Lower lobe of right lung (tissue), 2 donors: Measurements from ENCODE around the gene PKHD1. TPM values are rescaled to one million over a fixed set of nuclear protein-coding genes. Genes with fewer than 3 reads are reported as not detected.
A peak's percentile ranks its signal among the peaks of the same experiment; 100 is the strongest.

ENCODE experiments used
- ATAC-seq, 2 donors: fragments of 200-7000 bp; cut with Tn5 transposase; one replicate each; pipeline ENCODE4 v1.9.1; 2020 to 2022; ENCODE audit warnings: mild to moderate bottlenecking in 2 of 2, moderate library complexity in 2 of 2
- DNase-seq: peaks from one replicate; pipeline ENCODE4 v3.0.0-alpha.2; 2020
- H3K27ac ChIP-seq: fragments of 200-600 bp; one replicate; pipeline ENCODE4 v1.8.0; 2022
- H3K27me3 ChIP-seq: fragments of 200-600 bp; one replicate; pipeline ENCODE4 v1.8.0; 2022; ENCODE audit warnings: low read depth
- H3K36me3 ChIP-seq: fragments of 200-600 bp; one replicate; pipeline ENCODE4 v1.8.0; 2022; ENCODE audit warnings: mild to moderate bottlenecking
- H3K4me1 ChIP-seq: fragments of 200-600 bp; one replicate; pipeline ENCODE4 v1.8.0; 2022
- H3K4me3 ChIP-seq: fragments of 200-600 bp; one replicate; pipeline ENCODE4 v1.8.0; 2022; ENCODE audit warnings: mild to moderate bottlenecking
- H3K9me3 ChIP-seq: fragments of 200-600 bp; one replicate; pipeline ENCODE4 v1.8.0; 2022
- intact Hi-C: fragments of 100-400 bp; cut with DNase I; formaldehyde crosslinking; loops from one replicate; pipeline ENCODE4 v1.11.0; 2022
- long read RNA-seq: library from polyadenylated mRNA; unstranded; transcript quantifications from one replicate; pipeline ENCODE4 v2.0.0, GENCODE V29; 2021
- total RNA-seq: library from RNA; stranded (reverse); fragmentation: NEBNext Ultra II Directional; extraction: Animal tissue kit (Norgen Biotek cat#: 25700); gene quantifications from one replicate; pipeline ENCODE4 v1.2.1, GENCODE V29; 2021
- TF ChIP-seq, protein P1 (sequence below): fragments of 200-600 bp; IDR thresholded peaks from one replicate; pipeline ENCODE4 v1.8.0; 2022; ENCODE audit warnings: antibody characterized with exemption, mild to moderate bottlenecking
- donor health status: DM: no; HTN: yes; CAD: no; lungs with severe emphysema.

PKHD1 gene, protein sequence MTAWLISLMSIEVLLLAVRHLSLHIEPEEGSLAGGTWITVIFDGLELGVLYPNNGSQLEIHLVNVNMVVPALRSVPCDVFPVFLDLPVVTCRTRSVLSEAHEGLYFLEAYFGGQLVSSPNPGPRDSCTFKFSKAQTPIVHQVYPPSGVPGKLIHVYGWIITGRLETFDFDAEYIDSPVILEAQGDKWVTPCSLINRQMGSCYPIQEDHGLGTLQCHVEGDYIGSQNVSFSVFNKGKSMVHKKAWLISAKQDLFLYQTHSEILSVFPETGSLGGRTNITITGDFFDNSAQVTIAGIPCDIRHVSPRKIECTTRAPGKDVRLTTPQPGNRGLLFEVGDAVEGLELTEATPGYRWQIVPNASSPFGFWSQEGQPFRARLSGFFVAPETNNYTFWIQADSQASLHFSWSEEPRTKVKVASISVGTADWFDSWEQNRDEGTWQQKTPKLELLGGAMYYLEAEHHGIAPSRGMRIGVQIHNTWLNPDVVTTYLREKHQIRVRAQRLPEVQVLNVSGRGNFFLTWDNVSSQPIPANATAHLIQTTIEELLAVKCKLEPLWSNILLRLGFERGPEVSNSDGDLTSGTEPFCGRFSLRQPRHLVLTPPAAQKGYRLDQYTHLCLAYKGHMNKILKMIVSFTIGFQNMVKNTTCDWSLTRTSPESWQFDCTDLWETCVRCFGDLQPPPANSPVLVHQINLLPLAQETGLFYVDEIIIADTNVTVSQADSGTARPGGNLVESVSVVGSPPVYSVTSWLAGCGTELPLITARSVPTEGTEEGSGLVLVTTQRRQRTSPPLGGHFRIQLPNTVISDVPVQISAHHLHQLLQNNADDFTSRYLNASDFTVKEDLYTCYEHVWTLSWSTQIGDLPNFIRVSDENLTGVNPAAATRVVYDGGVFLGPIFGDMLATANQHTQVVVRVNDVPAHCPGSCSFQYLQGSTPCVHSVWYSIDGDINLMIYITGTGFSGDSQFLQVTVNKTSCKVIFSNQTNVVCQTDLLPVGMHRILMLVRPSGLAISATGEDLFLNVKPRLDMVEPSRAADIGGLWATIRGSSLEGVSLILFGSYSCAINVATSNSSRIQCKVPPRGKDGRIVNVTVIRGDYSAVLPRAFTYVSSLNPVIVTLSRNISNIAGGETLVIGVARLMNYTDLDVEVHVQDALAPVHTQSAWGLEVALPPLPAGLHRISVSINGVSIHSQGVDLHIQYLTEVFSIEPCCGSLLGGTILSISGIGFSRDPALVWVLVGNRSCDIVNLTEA (N-terminal part only)
- 0.09 TPM for total RNA-seq
- long read RNA-seq, result 0 reads

DNA sequence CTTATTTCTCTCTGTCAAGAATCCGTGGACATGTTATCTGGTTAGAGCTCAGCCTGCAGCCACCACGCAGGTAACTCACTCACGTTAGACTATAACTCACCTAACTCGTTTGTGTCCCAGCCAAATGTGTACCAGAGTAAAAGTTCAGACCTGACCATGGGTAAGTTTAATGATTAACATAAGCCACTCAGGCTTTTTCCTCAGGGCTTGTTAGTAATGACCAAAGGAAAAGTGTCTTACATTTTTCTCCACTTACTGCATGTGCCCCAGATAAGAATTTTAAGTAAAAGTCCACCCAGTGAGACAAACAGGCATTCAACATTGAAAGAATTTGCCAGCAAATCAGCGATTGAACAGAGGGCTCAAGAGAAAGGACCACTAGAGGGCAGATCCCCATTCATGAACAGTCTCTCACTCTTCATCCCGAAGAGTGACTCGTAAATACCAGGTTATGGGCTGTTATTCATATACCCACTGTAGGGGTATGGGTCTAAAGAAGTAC lies at the start of gene PKHD1:
PKHD1 (minus strand) TSS at position 116 of the 502 bp plus-strand sequence. CDS start 2,680 bp downstream, outside the sequence.
- ATAC-seq, result peak; percentile 81 to 90
- no peak within 1 kb of the TSS for H3K4me3 ChIP-seq
- DNase-seq, result no peak

DNA sequence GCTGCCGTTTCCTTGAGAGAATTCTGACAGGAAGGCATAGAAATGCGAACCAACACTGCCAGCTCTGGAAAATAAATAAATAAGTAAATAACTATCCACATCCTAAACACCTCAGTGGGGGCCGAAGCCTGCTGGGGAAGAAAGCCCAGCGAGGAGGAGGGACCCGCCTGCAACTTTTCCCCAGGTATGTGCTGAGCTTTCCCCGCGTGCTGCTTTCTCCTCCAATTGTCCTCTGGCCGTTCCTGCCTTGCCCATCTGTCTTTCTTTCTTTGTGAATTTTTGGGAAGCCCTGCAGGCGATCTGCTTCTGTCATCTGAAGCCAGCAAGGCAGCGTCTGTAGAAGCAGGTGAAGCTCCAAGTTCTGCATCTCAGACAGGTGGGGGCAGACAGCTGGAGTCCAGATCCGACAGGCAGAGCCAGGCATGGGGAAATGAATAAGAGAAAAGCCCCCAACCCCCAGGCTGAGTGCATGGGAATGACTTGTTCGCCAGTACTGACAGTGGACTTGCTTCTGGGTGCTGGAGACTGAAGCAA lies 49.6 kb upstream of the PKHD1 start:
- no peak for ATAC-seq
- H3K36me3 ChIP-seq, result no peaks in the 10 kb centered on the region
- DNase-seq, result no peak
- no peaks in the 10 kb centered on the region for H3K9me3 ChIP-seq
- H3K27ac ChIP-seq, result no peak overlapping the region
- TF ChIP-seq, protein P1, sequence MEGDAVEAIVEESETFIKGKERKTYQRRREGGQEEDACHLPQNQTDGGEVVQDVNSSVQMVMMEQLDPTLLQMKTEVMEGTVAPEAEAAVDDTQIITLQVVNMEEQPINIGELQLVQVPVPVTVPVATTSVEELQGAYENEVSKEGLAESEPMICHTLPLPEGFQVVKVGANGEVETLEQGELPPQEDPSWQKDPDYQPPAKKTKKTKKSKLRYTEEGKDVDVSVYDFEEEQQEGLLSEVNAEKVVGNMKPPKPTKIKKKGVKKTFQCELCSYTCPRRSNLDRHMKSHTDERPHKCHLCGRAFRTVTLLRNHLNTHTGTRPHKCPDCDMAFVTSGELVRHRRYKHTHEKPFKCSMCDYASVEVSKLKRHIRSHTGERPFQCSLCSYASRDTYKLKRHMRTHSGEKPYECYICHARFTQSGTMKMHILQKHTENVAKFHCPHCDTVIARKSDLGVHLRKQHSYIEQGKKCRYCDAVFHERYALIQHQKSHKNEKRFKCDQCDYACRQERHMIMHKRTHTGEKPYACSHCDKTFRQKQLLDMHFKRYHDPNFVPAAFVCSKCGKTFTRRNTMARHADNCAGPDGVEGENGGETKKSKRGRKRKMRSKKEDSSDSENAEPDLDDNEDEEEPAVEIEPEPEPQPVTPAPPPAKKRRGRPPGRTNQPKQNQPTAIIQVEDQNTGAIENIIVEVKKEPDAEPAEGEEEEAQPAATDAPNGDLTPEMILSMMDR, result no peak
- H3K4me1 ChIP-seq, result no peaks in the 10 kb centered on the region
- intact Hi-C loops, result no loop called here
- H3K4me3 ChIP-seq, result no peak overlapping the region
- no peaks in the 10 kb centered on the region for H3K27me3 ChIP-seq

More for the DNA sequence above, at the start of gene PKHD1:
- intact Hi-C loops, result no loop called here
- TF ChIP-seq, protein P1, result peak; percentile 24
- H3K9me3 ChIP-seq, result no peaks in the 10 kb centered on the region
- H3K36me3 ChIP-seq, result no peaks in the 10 kb centered on the region
- H3K27ac ChIP-seq, result no peak within 1 kb of the TSS
- H3K27me3 ChIP-seq, result no peaks in the 10 kb centered on the region
- no peaks in the 10 kb centered on the region for H3K4me1 ChIP-seq

DNA sequence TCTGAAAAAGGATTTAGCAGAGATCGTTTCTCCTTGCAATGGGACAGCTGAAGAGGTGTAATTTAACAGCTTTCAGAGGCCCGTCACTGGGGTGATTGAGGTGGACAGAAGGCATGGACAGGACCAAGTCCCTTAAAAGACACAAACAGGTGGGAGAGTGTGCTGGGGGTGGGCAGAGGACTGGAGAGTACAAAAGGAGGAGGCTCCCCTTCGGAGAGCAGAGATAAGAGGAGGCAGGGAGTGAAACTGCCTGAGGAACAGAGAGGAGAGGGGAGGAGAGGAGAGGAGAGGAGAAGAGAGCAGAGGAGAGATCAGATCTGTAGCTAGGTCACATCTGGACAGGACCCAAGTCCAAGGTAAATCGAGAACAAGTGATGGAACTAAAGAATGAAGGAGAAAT lies 48.6 kb upstream of the PKHD1 start:
- H3K36me3 ChIP-seq, result no peaks in the 10 kb centered on the region
- TF ChIP-seq, protein P1, result no peak
- no peak overlapping the region for H3K27ac ChIP-seq
- H3K4me1 ChIP-seq, result no peaks in the 10 kb centered on the region
- no peaks in the 10 kb centered on the region for H3K9me3 ChIP-seq
- no peak overlapping the region for H3K4me3 ChIP-seq
- intact Hi-C loops, result no loop called here
- H3K27me3 ChIP-seq, result no peaks in the 10 kb centered on the region
- no peak for DNase-seq
- no peak for ATAC-seq

DNA sequence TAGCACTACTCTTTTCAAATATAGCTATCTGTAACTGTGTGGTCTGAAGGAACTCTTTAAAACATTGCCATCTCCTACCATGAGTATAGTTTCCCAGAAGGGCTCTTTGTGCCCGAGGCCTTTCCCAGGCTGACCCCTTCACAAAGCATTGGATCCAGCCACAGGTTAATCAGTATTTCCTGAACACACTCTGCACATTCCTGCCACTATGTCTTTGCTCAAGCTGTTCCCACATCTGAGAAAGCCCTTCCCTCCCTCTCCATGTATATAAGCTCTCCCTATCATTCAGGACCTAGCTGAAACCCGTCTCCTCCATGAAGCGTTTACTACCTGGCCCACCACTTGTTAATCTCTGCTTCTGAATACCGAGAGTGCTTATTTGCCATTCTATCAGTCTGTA lies 47.8 kb upstream of the PKHD1 start:
- no peaks in the 10 kb centered on the region for H3K36me3 ChIP-seq
- DNase-seq (no peak), ATAC-seq (no peak)
- H3K27me3 ChIP-seq, result no peaks in the 10 kb centered on the region
- H3K27ac ChIP-seq, result no peak overlapping the region
- no peaks in the 10 kb centered on the region for H3K9me3 ChIP-seq
- no peaks in the 10 kb centered on the region for H3K4me1 ChIP-seq
- TF ChIP-seq, protein P1, result no peak
- no peak overlapping the region for H3K4me3 ChIP-seq
- intact Hi-C loops, result no loop called here

DNA sequence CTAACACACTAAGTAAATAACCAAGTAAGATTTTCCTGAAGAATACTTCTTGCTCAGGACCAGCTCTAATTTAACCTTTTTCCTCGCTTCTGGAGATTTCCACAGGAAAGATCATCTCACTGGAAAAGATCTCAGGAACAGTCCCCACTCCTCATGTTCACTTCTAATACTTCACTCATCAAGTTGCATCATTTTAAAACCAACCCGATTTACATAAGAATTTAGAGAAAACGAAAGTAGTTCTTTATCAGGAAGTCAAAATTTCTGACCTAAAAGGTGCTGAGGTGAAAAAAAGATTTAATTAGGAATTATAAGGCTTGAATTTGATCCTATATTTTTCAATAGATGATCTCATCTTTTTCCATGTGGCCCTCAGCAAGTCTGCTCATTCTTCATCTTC lies 46.6 kb upstream of the PKHD1 start:
- TF ChIP-seq, protein P1, result no peak
- intact Hi-C loops, result no loop called here
- H3K4me3 ChIP-seq, result no peak overlapping the region
- H3K27me3 ChIP-seq, result no peaks in the 10 kb centered on the region
- no peaks in the 10 kb centered on the region for H3K9me3 ChIP-seq
- ATAC-seq, result no peak
- no peaks in the 10 kb centered on the region for H3K36me3 ChIP-seq
- H3K27ac ChIP-seq, result no peak overlapping the region
- H3K4me1 ChIP-seq, result no peaks in the 10 kb centered on the region
- no peak for DNase-seq
